T-cell (primary cell): ENCODE measurements around the gene ATP6V0A4. TPM values are rescaled to one million over a fixed set of nuclear protein-coding genes. Genes with fewer than 3 reads are reported as not detected.
A peak's percentile ranks its signal among the peaks of the same experiment; 100 is the strongest.

Experiments
- ATAC-seq, 4 experiments: fragments of 200-7000 bp in 3 of 4; fragments of 150-1000 bp in 1 of 4; cut with Tn5 transposase; replicated peaks in 1 of 4; 1 replicate in 3 of 4; 2 replicates in 1 of 4; pipeline ENCODE4 v1.10.0; 2021; ENCODE audit warnings: moderate library complexity in 3 of 4, mild to moderate bottlenecking in 2 of 4, moderate number of reproducible peaks in 1 of 4
- CTCF ChIA-PET, 2 donors: fragments of 300-600 bp; sonication (Branson Sonifier 250); formaldehyde crosslinking; loops; one replicate each; lab custom pipeline; 2022; ENCODE audit warnings: antibody characterized with exemption in 2 of 2; lab: Charles Lee
- POLR2A ChIA-PET, 2 donors: fragments of 300-600 bp; sonication (Branson Sonifier 250); formaldehyde crosslinking; loops; one replicate each; lab custom pipeline; 2022; ENCODE audit warnings: antibody characterized with exemption in 2 of 2; lab: Charles Lee
- DNase-seq, 35 experiments: peaks; one replicate each; pipeline versions ENCODE4 v3.0.0 to v3.0.0-alpha.2; 2013 to 2023
- H3K27ac ChIP-seq: one replicate; pipeline ENCODE4 v1.5.1; 2013; ENCODE audit warnings: low read length
- H3K27me3 ChIP-seq, 2 experiments: replicated peaks in 1 of 2; 1 replicate in 1 of 2; 2 replicates in 1 of 2; pipeline versions ENCODE4 v1.6.1 to v1.7.0; 2013; ENCODE audit warnings: low read length in 1 of 2, mixed read lengths in 1 of 2; ENCODE audit not compliant: control insufficient read depth in 2 of 2, insufficient read depth in 2 of 2; ENCODE audit errors: extremely low read depth in 1 of 2
- H3K36me3 ChIP-seq, 2 donors: 1 replicate in 1 of 2; 2 replicates in 1 of 2; pipeline versions ENCODE4 v1.6.1 to v1.7.0; 2013; ENCODE audit warnings: low read length in 1 of 2; ENCODE audit not compliant: control insufficient read depth in 2 of 2, insufficient read depth in 1 of 2; ENCODE audit errors: extremely low read depth in 1 of 2
- H3K4me1 ChIP-seq, 2 experiments: 1 replicate in 1 of 2; 2 replicates in 1 of 2; pipeline versions ENCODE4 v1.6.1 to v1.7.0; 2013; ENCODE audit warnings: low read length in 2 of 2, mixed read lengths in 1 of 2; ENCODE audit not compliant: insufficient read depth in 2 of 2, control insufficient read depth in 1 of 2; ENCODE audit errors: extremely low read depth in 1 of 2
- H3K4me3 ChIP-seq, 2 donors: 1 replicate in 1 of 2; 2 replicates in 1 of 2; pipeline versions ENCODE4 v1.5.1 to v1.7.0; 2013; ENCODE audit warnings: mild to moderate bottlenecking in 2 of 2, low read length in 1 of 2, moderate library complexity in 1 of 2; ENCODE audit not compliant: control insufficient read depth in 1 of 2; ENCODE audit errors: extremely low read depth in 1 of 2
- H3K9me3 ChIP-seq: 2 replicates; pipeline ENCODE4 v1.7.0; 2013
- H3K27ac Mint-ChIP-seq, 2 donors: one replicate each; pipeline ENCODE4 v1.8.0; 2020 to 2021; ENCODE audit warnings: mild to moderate bottlenecking in 2 of 2, mixed read lengths in 2 of 2
- H3K27me3 Mint-ChIP-seq, 2 donors: one replicate each; pipeline ENCODE4 v1.8.0; 2021 to 2022; ENCODE audit warnings: mixed read lengths in 2 of 2
- H3K36me3 Mint-ChIP-seq: one replicate; pipeline ENCODE4 v1.8.0; 2021; ENCODE audit warnings: mixed read lengths
- H3K4me1 Mint-ChIP-seq, 3 donors: one replicate each; pipeline ENCODE4 v1.8.0; 2020 to 2022; ENCODE audit warnings: mixed read lengths in 3 of 3, mild to moderate bottlenecking in 1 of 3
- H3K4me3 Mint-ChIP-seq, 3 donors: one replicate each; pipeline ENCODE4 v1.8.0; 2020 to 2022; ENCODE audit warnings: mild to moderate bottlenecking in 3 of 3, mixed read lengths in 3 of 3, moderate library complexity in 3 of 3
- H3K9me3 Mint-ChIP-seq, 3 donors: one replicate each; pipeline ENCODE4 v1.8.0; 2020 to 2022; ENCODE audit warnings: mixed read lengths in 3 of 3
- WGBS: methylation state at CpG from one replicate; pipeline ENCODE4 v1.1.5; 2013; ENCODE audit warnings: missing lambda C conversion rate; ENCODE audit not compliant: insufficient coverage; 5-methylcytosine and 5-hydroxymethylcytosine counted together
- total RNA-seq, 35 experiments: library from RNA in 6 of 35; stranded (reverse) in 6 of 35; fragments of 120-200 nt in 1 of 35; gene quantifications; one replicate each; pipeline versions ENCODE4 v1.2.1 to v1.2.4 and lab custom pipeline; 2013 to 2026

The ATP6V0A4 gene
- total RNA-seq, 5 donors from 2014 or later (not counting 1 experiment from before 2014, with no cell fraction given), result not detected

DNA sequence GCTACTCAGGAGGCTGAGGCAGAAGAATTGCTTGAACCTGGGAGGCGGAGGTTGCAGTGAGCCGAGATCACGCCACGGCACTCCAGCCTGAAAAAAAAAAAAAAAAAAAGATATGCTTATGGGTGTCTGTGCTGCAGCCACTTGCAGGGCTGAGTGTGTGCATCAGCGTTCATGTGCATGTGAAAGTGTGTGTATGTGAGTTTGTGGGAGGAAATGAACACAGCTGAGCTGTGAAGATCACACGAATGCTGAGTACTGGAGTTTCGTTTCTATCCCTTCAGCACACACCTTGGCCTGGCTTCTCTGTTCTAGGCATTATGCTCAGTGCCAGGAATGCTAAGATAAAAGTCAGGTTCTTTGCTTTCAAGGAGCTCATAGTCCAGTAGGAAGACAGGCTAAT is 84.8 kb downstream of the ATP6V0A4 start:
- H3K4me1 Mint-ChIP-seq, result peaks cover 16 to 24% (median 21%) of the 10 kb centered on the region in 3 donors
- H3K9me3 Mint-ChIP-seq, result no peaks in the 10 kb centered on the region
- peak in 1 of 4 experiments; percentile 34 for ATAC-seq

GRCh38 chr7:138712652-138713051 is 85.3 kb downstream of the ATP6V0A4 start:
- Mint-ChIP-seq H3K27me3 (peaks cover 0 to 22% of the 10 kb centered on the region in 2 donors), H3K36me3 (no peaks in the 10 kb centered on the region), H3K4me1 (peaks cover 11 to 19% (median 16%) of the 10 kb centered on the region in 3 donors), H3K4me3 (no peak overlapping the region), H3K9me3 (no peaks in the 10 kb centered on the region), H3K27ac (no peak overlapping the region)
- WGBS, result 88% methylated on average over 5 of the region's 9 CpGs
- peaks cover 0 to 3% of the 10 kb centered on the region in 2 experiments for H3K4me1 ChIP-seq
- ATAC-seq (no peak), DNase-seq (no peak)
- no peak overlapping the region for H3K4me3 ChIP-seq
- no peak overlapping the region for H3K27ac ChIP-seq
- ChIA-PET CTCF (interaction anchor here in 1 of 2 donors (1.2 kb wide), 1 partner anchor 26 kb away, joined by 3 read pairs; no protein-coding TSS in a partner anchor), POLR2A (interaction anchor here in 1 of 2 donors (0.7 kb wide), 1 partner anchor 901 kb away, joined by 10 read pairs; no protein-coding TSS in a partner anchor)
- no peaks in the 10 kb centered on the region for H3K36me3 ChIP-seq
- peaks cover 0 to 18% of the 10 kb centered on the region in 2 experiments for H3K27me3 ChIP-seq
- no peaks in the 10 kb centered on the region for H3K9me3 ChIP-seq

More for the DNA sequence above, 84.8 kb downstream of the ATP6V0A4 start:
- CTCF ChIA-PET, result interaction anchor here in 1 of 2 donors (0.9 to 1.2 kb wide), 2 partner anchors 9 to 25 kb away, joined by 3 to 9 read pairs; no protein-coding TSS in a partner anchor
- no peak for DNase-seq
- H3K27ac Mint-ChIP-seq, result no peak overlapping the region
- peaks cover 0 to 8% of the 10 kb centered on the region in 2 experiments for H3K4me1 ChIP-seq
- H3K27me3 Mint-ChIP-seq, result peaks cover 0 to 21% of the 10 kb centered on the region in 2 donors
- H3K9me3 ChIP-seq, result no peaks in the 10 kb centered on the region
- H3K36me3 ChIP-seq, result no peaks in the 10 kb centered on the region
- no peak overlapping the region for H3K4me3 ChIP-seq
- no peak overlapping the region for H3K27ac ChIP-seq
- H3K36me3 Mint-ChIP-seq, result no peaks in the 10 kb centered on the region
- peaks cover 0 to 18% of the 10 kb centered on the region in 2 experiments for H3K27me3 ChIP-seq
- POLR2A ChIA-PET, result interaction anchor here in 1 of 2 donors (0.7 kb wide), 1 partner anchor 901 kb away, joined by 10 read pairs; no protein-coding TSS in a partner anchor
- 20% methylated on average over 2 of the region's 7 CpGs for WGBS
- H3K4me3 Mint-ChIP-seq, result no peak overlapping the region

DNA sequence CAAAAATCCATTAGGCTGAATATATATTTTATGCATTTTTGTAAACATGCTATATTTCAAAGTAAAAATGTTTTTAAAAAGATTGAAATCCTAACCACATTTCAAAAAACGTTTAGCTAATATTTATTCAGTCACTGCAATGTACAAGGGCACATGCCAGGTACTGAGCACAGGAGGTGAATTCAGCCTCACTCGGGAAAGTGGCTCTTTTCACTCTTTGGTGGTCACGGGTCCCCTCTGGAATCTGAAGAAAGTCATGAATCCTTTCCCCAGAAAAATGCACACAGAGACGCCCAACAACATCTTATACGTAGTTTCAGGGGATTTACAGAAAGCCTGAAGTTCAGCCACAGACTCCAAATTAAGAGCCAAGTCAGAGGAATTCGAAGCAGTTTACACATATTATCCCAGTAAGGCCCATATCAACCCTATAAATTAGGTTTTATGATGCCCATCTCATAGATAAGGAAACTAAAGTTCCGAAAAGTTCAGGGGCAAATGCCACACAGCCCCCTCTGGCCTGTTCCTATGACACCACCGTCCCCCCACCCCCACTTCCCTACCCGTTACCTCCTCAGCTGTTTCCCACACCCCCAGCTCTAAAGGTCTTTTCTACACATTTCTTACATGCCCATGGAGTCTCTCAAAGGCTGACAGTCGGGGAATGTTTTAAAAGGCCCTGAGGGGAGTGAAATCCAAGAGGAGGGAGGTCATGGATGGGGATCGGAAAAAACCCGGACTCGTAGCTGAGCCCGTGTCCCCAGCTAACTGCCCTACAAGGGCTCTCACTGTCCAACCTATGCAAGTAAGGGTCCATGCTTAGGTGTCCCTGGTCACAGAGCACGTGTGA is 87.2 kb downstream of the ATP6V0A4 start:
- Mint-ChIP-seq H3K4me3 (no peak overlapping the region), H3K9me3 (no peaks in the 10 kb centered on the region), H3K27ac (no peak overlapping the region), H3K36me3 (no peaks in the 10 kb centered on the region), H3K4me1 (peaks cover 4 to 9% (median 6%) of the 10 kb centered on the region in 3 donors), H3K27me3 (peaks cover 0 to 14% of the 10 kb centered on the region in 2 donors)
- Histone ChIP-seq H3K27ac (no peak overlapping the region), H3K4me1 (no peaks in the 10 kb centered on the region), H3K36me3 (no peaks in the 10 kb centered on the region), H3K27me3 (peaks cover 0 to 14% of the 10 kb centered on the region in 2 experiments), H3K9me3 (no peaks in the 10 kb centered on the region), H3K4me3 (no peak overlapping the region)
- no peak for ATAC-seq
- CTCF ChIA-PET, result interaction anchor here (0.6 kb wide), 2 partner anchors 547 to 591 kb away, joined by 3 to 4 read pairs; no protein-coding TSS in a partner anchor
- 74% methylated on average over 8 of the region's 15 CpGs for WGBS
- DNase-seq, result no peak
- POLR2A ChIA-PET, result no interaction called here

- Histone ChIP-seq H3K36me3 (no peaks in the 10 kb centered on the region), H3K27me3 (peaks cover 0 to 4% of the 10 kb centered on the region in 2 experiments), H3K27ac (no peak overlapping the region), H3K9me3 (no peaks in the 10 kb centered on the region), H3K4me1 (no peaks in the 10 kb centered on the region), H3K4me3 (no peak overlapping the region)
- DNase-seq (no peak), ATAC-seq (no peak)
- Mint-ChIP-seq H3K27ac (no peak overlapping the region), H3K27me3 (peaks cover 0 to 5% of the 10 kb centered on the region in 2 donors), H3K9me3 (no peaks in the 10 kb centered on the region), H3K4me1 (no peaks in the 10 kb centered on the region), H3K36me3 (no peaks in the 10 kb centered on the region), H3K4me3 (no peak overlapping the region)
- CTCF ChIA-PET, result interaction anchor here in 1 of 2 donors (0.6 kb wide), 1 partner anchor 34 kb away, joined by 4 read pairs; no protein-coding TSS in a partner anchor
- POLR2A ChIA-PET, result no interaction called here
- WGBS, result 27% methylated on average over 4 of the region's 7 CpGs
Measured at GRCh38 chr7:138705167-138705566, 92.8 kb downstream of the ATP6V0A4 start.

DNA sequence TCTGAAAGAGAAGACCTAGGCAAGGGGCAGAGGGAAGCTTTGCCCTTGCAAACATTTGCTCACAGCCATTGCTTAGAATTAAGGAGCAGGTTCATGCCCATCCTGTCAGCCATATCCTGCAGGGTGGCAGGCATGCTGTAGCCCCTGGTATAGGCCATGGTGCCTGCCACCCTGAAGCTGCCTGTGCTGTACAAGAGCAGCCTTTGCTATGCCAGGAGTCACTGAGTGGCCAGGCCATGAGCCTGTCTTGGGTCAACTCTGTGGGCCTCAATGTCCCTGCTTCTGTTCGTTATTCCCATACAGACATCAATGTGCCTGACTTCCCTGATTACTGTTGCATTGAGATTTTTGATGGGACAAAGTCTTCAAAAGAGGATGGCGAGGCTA is 96.5 kb downstream of the ATP6V0A4 start:
- H3K4me3 Mint-ChIP-seq, result no peak overlapping the region
- ATAC-seq (no peak), DNase-seq (no peak)
- no peak overlapping the region for H3K27ac Mint-ChIP-seq
- ChIA-PET POLR2A (no interaction called here), CTCF (no interaction called here)
- no peaks in the 10 kb centered on the region for H3K4me1 Mint-ChIP-seq
- no peaks in the 10 kb centered on the region for H3K36me3 Mint-ChIP-seq
- H3K9me3 Mint-ChIP-seq, result no peaks in the 10 kb centered on the region
- H3K27me3 Mint-ChIP-seq, result no peaks in the 10 kb centered on the region
- WGBS, result 67% methylated on average over 1 of the region's 2 CpGs
- Histone ChIP-seq H3K4me3 (no peak overlapping the region), H3K27me3 (peaks cover 0 to 3% of the 10 kb centered on the region in 2 experiments), H3K4me1 (no peaks in the 10 kb centered on the region), H3K9me3 (no peaks in the 10 kb centered on the region), H3K36me3 (no peaks in the 10 kb centered on the region), H3K27ac (no peak overlapping the region)

DNA sequence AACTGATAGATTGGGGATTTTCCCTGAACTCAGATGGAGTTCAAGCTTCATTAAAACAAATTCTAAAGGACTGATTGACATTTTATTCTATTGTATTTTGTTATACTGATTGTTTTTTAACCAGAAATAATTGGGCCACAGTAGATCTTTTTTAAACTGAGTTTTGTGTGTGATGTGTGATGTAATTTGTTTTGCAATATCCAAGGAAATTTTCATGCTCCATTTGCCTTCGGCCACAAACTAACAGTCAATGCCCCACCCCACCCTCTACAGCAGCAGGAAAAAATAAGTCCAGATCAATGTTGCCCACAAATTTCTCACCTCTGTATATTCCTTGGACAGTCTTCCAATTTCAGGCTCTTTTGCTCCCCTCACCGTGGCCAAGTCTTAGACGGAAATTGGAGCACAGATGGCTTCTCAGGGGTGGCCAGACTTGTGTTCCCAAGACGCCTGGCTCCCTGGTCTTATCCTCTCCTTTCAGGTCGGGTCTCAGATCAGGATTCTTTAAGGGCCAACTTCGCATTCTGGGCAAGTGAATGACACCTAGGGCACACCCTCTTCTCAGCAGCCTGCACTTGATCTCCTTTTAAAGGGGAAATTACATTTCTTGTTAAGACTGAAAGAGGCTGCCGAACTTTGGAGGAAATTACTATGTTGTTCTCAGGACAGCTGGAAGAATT is 97.0 kb downstream of the ATP6V0A4 start, which contains the start of gene SVOPL:
Gene SVOPL, minus strand, starts transcription at position 506 of the 680 bp plus-strand sequence. CDS start 22,317 bp downstream, outside the sequence.
- CTCF ChIA-PET, result no interaction called here
- Mint-ChIP-seq H3K27ac (no peak within 1 kb of the TSS), H3K4me1 (no peaks in the 10 kb centered on the region), H3K4me3 (no peak within 1 kb of the TSS), H3K27me3 (no peaks in the 10 kb centered on the region), H3K36me3 (no peaks in the 10 kb centered on the region), H3K9me3 (no peaks in the 10 kb centered on the region)
- no peaks in the 10 kb centered on the region for H3K9me3 ChIP-seq
- ATAC-seq (no peak), DNase-seq (no peak)
- H3K4me3 ChIP-seq, result no peak within 1 kb of the TSS
- peaks cover 0 to 4% of the 10 kb centered on the region in 2 experiments for H3K27me3 ChIP-seq
- POLR2A ChIA-PET, result no interaction called here
- no peaks in the 10 kb centered on the region for H3K4me1 ChIP-seq
- no peaks in the 10 kb centered on the region for H3K36me3 ChIP-seq
- 81% methylated on average over 5 of the region's 7 CpGs for WGBS
- no peak within 1 kb of the TSS for H3K27ac ChIP-seq
